ENCODE measurements around the gene MARCHF5.

GRCh38 chr10:92381543-92381954, 90.6 kb downstream of the MARCHF5 start:
- TF ChIP-seq POLR2A (IDR thresholded peaks at IDR 0.05; ENCODE audit: low read depth, low read length) (no peak), POLR2AphosphoS5 (IDR thresholded peaks at IDR 0.05; ENCODE audit: low read depth, low read length) (no peak), SPI1 (IDR thresholded peaks at IDR 0.05; ENCODE audit: low read depth, low read length) (no peak), TAF1 (IDR thresholded peaks at IDR 0.05; ENCODE audit: low read depth, low read length) (no peak), POU2F2 (IDR thresholded peaks at IDR 0.05; ENCODE audit: low read depth, low read length) (no peak), PAX5 (IDR thresholded peaks at IDR 0.05; ENCODE audit: insufficient read depth, low read length, severe bottlenecking) (no peak)

Measured in GM12891 (cell line).